Heart left ventricle (tissue), 16 donors: ENCODE data around the gene DRD3. TPM values are rescaled to one million over a fixed set of nuclear protein-coding genes. Genes with fewer than 3 reads are reported as not detected.

ENCODE experiments used
- ATAC-seq, 4 donors: fragments of 200-7000 bp; cut with Tn5 transposase; one replicate each; pipeline ENCODE4 v1.9.1; 2020 to 2022; ENCODE audit warnings: moderate library complexity in 4 of 4, mild to moderate bottlenecking in 3 of 4, moderate number of reproducible peaks in 1 of 4
- DNase-seq, 5 donors: peaks; one replicate each; pipeline ENCODE4 v3.0.0-alpha.2; 2020
- H3K27ac ChIP-seq, 12 donors: fragments of 200-600 bp; sonication (generic) in 4 of 12; one replicate each; pipeline versions ENCODE4 v1.5.0 to v1.8.0; 2016 to 2022; ENCODE audit warnings: mild to moderate bottlenecking in 2 of 12
- H3K27me3 ChIP-seq, 9 donors: fragments of 200-600 bp; sonication (generic) in 2 of 9; one replicate each; pipeline versions ENCODE4 v1.5.1 to v1.8.0; 2016 to 2022; ENCODE audit warnings: mild to moderate bottlenecking in 3 of 9
- H3K36me3 ChIP-seq, 9 donors: fragments of 200-600 bp; sonication (generic) in 2 of 9; one replicate each; pipeline versions ENCODE4 v1.5.0 to v1.8.0; 2018 to 2022; ENCODE audit warnings: mild to moderate bottlenecking in 2 of 9
- H3K4me1 ChIP-seq, 12 donors: fragments of 200-600 bp; sonication (generic) in 4 of 12; one replicate each; pipeline versions ENCODE4 v1.5.0 to v1.8.0; 2016 to 2022; ENCODE audit warnings: mild to moderate bottlenecking in 3 of 12
- H3K4me3 ChIP-seq, 12 donors: fragments of 200-600 bp; sonication (generic) in 4 of 12; one replicate each; pipeline versions ENCODE4 v1.5.0 to v1.8.0; 2017 to 2022; ENCODE audit warnings: mild to moderate bottlenecking in 9 of 12, moderate library complexity in 4 of 12
- H3K9me3 ChIP-seq, 12 donors: fragments of 200-600 bp; sonication (generic) in 4 of 12; one replicate each; pipeline versions ENCODE4 v1.5.0 to v1.8.0; 2016 to 2022; ENCODE audit warnings: mild to moderate bottlenecking in 1 of 12
- CTCF ChIP-seq, 12 donors: fragments of 200-600 bp; sonication (generic) in 4 of 12; IDR thresholded peaks; one replicate each; pipeline versions ENCODE4 v1.5.0 to v1.8.0; 2018 to 2022; ENCODE audit warnings: antibody characterized with exemption in 12 of 12, mild to moderate bottlenecking in 5 of 12
- POLR2A ChIP-seq, 2 donors: fragments of 450-650 bp; IDR thresholded peaks; one replicate each; pipeline ENCODE4 v1.6.1; 2017; ENCODE audit warnings: antibody characterized with exemption in 2 of 2, mild to moderate bottlenecking in 2 of 2, moderate library complexity in 2 of 2
- WGBS, 4 donors: extraction: QIAGEN DNeasy Blood & Tissue Kit in 2 of 4; methylation state at CpG; one replicate each; pipeline versions ENCODE4 v1.1.5 to v1.1.7; 2013 to 2018; 5-methylcytosine and 5-hydroxymethylcytosine counted together
- intact Hi-C, 10 donors: fragments of 100-400 bp; cut with DNase I; formaldehyde crosslinking; loops; one replicate each; pipeline versions ENCODE4 v1.11.1 to v1.14.2; 2022
- polyA plus RNA-seq, 2 donors: library from polyadenylated mRNA; stranded (reverse); fragments of 200-250 nt; gene quantifications; one replicate each; pipeline ENCODE4 v1.2.3, GENCODE V29; 2013
- total RNA-seq, 9 donors: library from RNA; depleted of rRNA in 2 of 9; stranded (reverse); fragments of >200 nt in 2 of 9; fragmentation: NEBNext Ultra II Directional in 3 of 9; extraction: Animal tissue kit (Norgen Biotek cat#: 25700) in 3 of 9; gene quantifications; one replicate each; pipeline versions ENCODE4 v1.1.0 to v1.2.4, GENCODE V29; 2016 to 2023
- donor health status: ischemic (EF 13 %, LVEDD 7.1; RV severe dilation, severe dysfunction).
- donor health status: healthy with polysubstance abuse.
- donor health status: DM: no; HTN: yes; CAD: no.
- donor health status: DM: no; HTN: no; CAD: no.
- donor health status: ischemic (EF 25% LVEDD 6.9; RV normal size, moderate dysfunction).
- donor health status: ischemic (EF 25% LVEDD 5.7; RV mildly dilated, moderate dysfunction).
- donor health status: healthy.
- donor health status: DM: yes; HTN: yes; CAD: no.
- donor health status: ischemic (EF 35%, LVEDD 5.7; RV mildly dilated, moderate dysfunction).
- donor health status: nonischemic (EF 11% LVEDD 7.7; RV severe dilation, severe dysfunction).
- donor health status: DM: yes; HTN: yes; CAD: no.
- donor health status: PGD.
- donor health status: ischemic (EF 29% LVEDD 5.4; RV normal size, mild dysfunction).
- donor health status: nonischemic (EF 23%, LVEDD 6.1; RV moderate dilation, normal function).

Gene DRD3
- total and polyA plus RNA-seq, 11 donors = not detected

- WGBS, 4 donors = 68 to 70% (median 69%) methylated on average over 9 of the region's 9 CpGs
- TF ChIP-seq CTCF (IDR thresholded peaks at IDR 0.05) = peak in 8 of 12 donors; percentile 16 to 49 (median 37)
- no peak for TF ChIP-seq POLR2A (IDR thresholded peaks at IDR 0.05)
- ATAC-seq (no peak), DNase-seq (peak in 2 of 5 donors; percentile 10 to 29)
- Histone ChIP-seq H3K27ac (no peak overlapping the region), H3K36me3 (no peaks in the 10 kb centered on the region), H3K9me3 (no peaks in the 10 kb centered on the region), H3K4me3 (no peak overlapping the region), H3K27me3 (peaks cover 0 to 3% (median 0%) of the 10 kb centered on the region in 9 donors), H3K4me1 (peaks cover 0 to 11% (median 4%) of the 10 kb centered on the region in 12 donors)
- intact Hi-C loops = loop anchor here in 8 of 10 donors (10.0 kb wide), 8 partner anchors 81 to 1659 kb away; partner anchors contain the start of genes TIGIT (in 2 of the 8), ATP6V1A (in 1 of the 8) and NAA50 (in 1 of the 8)
Measured at GRCh38 chr3:114155370-114155821, 23.5 kb downstream of the DRD3 start.

GRCh38 chr3:114154321-114154821, 24.5 kb downstream of the DRD3 start:
- Histone ChIP-seq H3K27me3 (no peaks in the 10 kb centered on the region), H3K27ac (no peak overlapping the region), H3K36me3 (no peaks in the 10 kb centered on the region), H3K9me3 (no peaks in the 10 kb centered on the region), H3K4me3 (no peak overlapping the region), H3K4me1 (peaks cover 0 to 11% (median 4%) of the 10 kb centered on the region in 12 donors)
- ATAC-seq (no peak), DNase-seq (no peak)
- WGBS, 4 donors = 50 to 67% (median 60%) methylated on average over 6 of the region's 6 CpGs
- intact Hi-C loops = loop anchor here in 9 of 10 donors (5.0 to 10.0 kb wide), 12 partner anchors 80 to 1660 kb away; partner anchors contain the start of genes TIGIT (in 2 of the 9), ATP6V1A (in 1 of the 9), CCDC191 (in 1 of the 9) and GRAMD1C (in 1 of the 9)
- TF ChIP-seq POLR2A (IDR thresholded peaks at IDR 0.05) (no peak), CTCF (IDR thresholded peaks at IDR 0.05) (no peak)

GRCh38 chr3:114152519-114153151, 26.2 kb downstream of the DRD3 start:
- DNase-seq (peak; percentile 78 to 91 (median 82)), ATAC-seq (peak; percentile 83 to 94 (median 92))
- no peaks in the 10 kb centered on the region for H3K27me3 ChIP-seq
- H3K36me3 ChIP-seq = no peaks in the 10 kb centered on the region
- H3K4me3 ChIP-seq = peak overlapping the region in 11 of 12 donors; percentile 9 to 61 (median 52)
- peaks cover 0 to 11% (median 4%) of the 10 kb centered on the region in 12 donors for H3K4me1 ChIP-seq
- H3K9me3 ChIP-seq = no peaks in the 10 kb centered on the region
- H3K27ac ChIP-seq = peak overlapping the region in 1 of 12 donors; percentile 11
- 2 to 5% (median 3%) methylated on average over 30 to 35 of the region's 35 CpGs for WGBS, 4 donors
- intact Hi-C loops = loop anchor here in 9 of 10 donors (2.0 to 10.0 kb wide), 15 partner anchors 30 to 1662 kb away; partner anchors contain the start of genes TIGIT (in 2 of the 9), ATP6V1A (in 1 of the 9), CCDC191 (in 1 of the 9) and GRAMD1C (in 1 of the 9)
- peak; percentile 81 to 99 (median 92) for TF ChIP-seq CTCF (IDR thresholded peaks at IDR 0.05)
- TF ChIP-seq POLR2A (IDR thresholded peaks at IDR 0.05) = no peak

GRCh38 chr3:114151091-114151490, 27.8 kb downstream of the DRD3 start:
- ATAC-seq (no peak), DNase-seq (no peak)
- H3K27ac ChIP-seq = no peak overlapping the region
- no peaks in the 10 kb centered on the region for H3K9me3 ChIP-seq
- no peaks in the 10 kb centered on the region for H3K36me3 ChIP-seq
- H3K4me1 ChIP-seq = peaks cover 0 to 11% (median 4%) of the 10 kb centered on the region in 12 donors
- no peaks in the 10 kb centered on the region for H3K27me3 ChIP-seq
- TF ChIP-seq POLR2A (IDR thresholded peaks at IDR 0.05) = no peak
- no peak for TF ChIP-seq CTCF (IDR thresholded peaks at IDR 0.05)
- intact Hi-C loops = loop anchor here in 9 of 10 donors (5.0 to 10.0 kb wide), 12 partner anchors 76 to 1664 kb away; partner anchors contain the start of genes TIGIT (in 2 of the 9), ATP6V1A (in 1 of the 9), CCDC191 (in 1 of the 9) and GRAMD1C (in 1 of the 9)
- WGBS, 4 donors = 87 to 98% (median 89%) methylated on average over 3 of the region's 3 CpGs
- no peak overlapping the region for H3K4me3 ChIP-seq
